Ovary (tissue), 9 donors: Measurements from ENCODE around the gene FAT1. TPM values are rescaled to one million over a fixed set of nuclear protein-coding genes. Genes with fewer than 3 reads are reported as not detected.

Experiments
- DNase-seq, 5 donors: peaks; one replicate each; pipeline ENCODE4 v3.0.0-alpha.2; 2019 to 2020
- H3K27ac ChIP-seq, 2 donors: fragments of 200-600 bp; one replicate each; pipeline versions ENCODE4 v1.5.1 to v1.8.0; 2019 to 2022
- H3K27me3 ChIP-seq: fragments of 200-600 bp; one replicate; pipeline ENCODE4 v1.8.0; 2022
- H3K36me3 ChIP-seq: fragments of 200-600 bp; sonication (generic); one replicate; pipeline ENCODE4 v1.5.1; 2019
- H3K4me1 ChIP-seq: one replicate; pipeline ENCODE4 v1.8.1; 2013; ENCODE audit warnings: mild to moderate bottlenecking, moderate library complexity; ENCODE audit not compliant: insufficient read depth
- H3K4me3 ChIP-seq: fragments of 200-600 bp; sonication (generic); one replicate; pipeline ENCODE4 v1.5.1; 2017
- H3K9me3 ChIP-seq, 2 donors: fragments of 200-600 bp in 1 of 2; sonication (generic) in 1 of 2; one replicate each; pipeline versions ENCODE4 v1.5.1 to v1.8.1; 2013 to 2019; ENCODE audit warnings: mild to moderate bottlenecking in 1 of 2, moderate library complexity in 1 of 2
- EP300 ChIP-seq: sonication (generic); formaldehyde crosslinking; IDR thresholded peaks from one replicate; pipeline ENCODE4 v1.6.1; 2017; ENCODE audit warnings: antibody characterized with exemption
- POLR2A ChIP-seq: fragments of 450-650 bp; IDR thresholded peaks from one replicate; pipeline ENCODE4 v1.6.1; 2017; ENCODE audit warnings: antibody characterized with exemption, mild to moderate bottlenecking, moderate library complexity
- WGBS, 3 donors: extraction: QIAGEN DNeasy Blood & Tissue Kit in 1 of 3; methylation state at CpG; one replicate each; pipeline versions ENCODE4 v1.1.5 to v1.1.7; 2013 to 2017; 5-methylcytosine and 5-hydroxymethylcytosine counted together
- intact Hi-C, 4 donors: fragments of 100-400 bp; cut with DNase I; formaldehyde crosslinking; loops; one replicate each; pipeline versions ENCODE4 v1.11.0 to v1.15.1; 2022 to 2023
- polyA plus RNA-seq, 2 donors: library from polyadenylated mRNA; stranded (reverse); fragments of 200-250 nt in 1 of 2; fragments of 350-450 nt in 1 of 2; fragmentation: Illumina TruSeq in 1 of 2; extraction: RNeasy Lipid Tissue Mini Kit (QIAGEN cat#74804) in 1 of 2; gene quantifications; one replicate each; pipeline ENCODE4 v1.2.3, GENCODE V29; 2013 to 2014
- total RNA-seq, 7 donors: library from RNA; depleted of rRNA in 2 of 7; stranded (reverse); fragments of >200 nt in 2 of 7; fragmentation: NEBNext Ultra II Directional in 3 of 7; extraction: Animal tissue kit (Norgen Biotek cat#: 25700) in 3 of 7; gene quantifications; one replicate each; pipeline versions ENCODE4 v1.1.0 to v1.2.4, GENCODE V29; 2016 to 2023
- TF ChIP-seq, protein P1 (sequence below), 3 donors: fragments of 450-650 bp in 2 of 3; fragments of 200-600 bp in 1 of 3; IDR thresholded peaks; one replicate each; pipeline versions ENCODE4 v1.5.1 to v1.8.0; 2016 to 2022; ENCODE audit warnings: antibody characterized with exemption in 3 of 3, mild to moderate bottlenecking in 1 of 3
- donor health status: DM: no; HTN: no; CAD: no; lungs with moderate emphysema.
- donor health status: DM: no; HTN: no; CAD: no.
- donor health status: Bipolar disorder and iron deficiency.
- donor health status: DM: yes; HTN: yes; CAD: no.
- donor health status: DM: no; HTN: no; CAD: no.
- donor health status: DM: yes; HTN: yes; CAD: no.

FAT1 gene
- total and polyA plus RNA-seq, 9 donors = 20.5 to 78.6 (median 46.6) TPM

DNA sequence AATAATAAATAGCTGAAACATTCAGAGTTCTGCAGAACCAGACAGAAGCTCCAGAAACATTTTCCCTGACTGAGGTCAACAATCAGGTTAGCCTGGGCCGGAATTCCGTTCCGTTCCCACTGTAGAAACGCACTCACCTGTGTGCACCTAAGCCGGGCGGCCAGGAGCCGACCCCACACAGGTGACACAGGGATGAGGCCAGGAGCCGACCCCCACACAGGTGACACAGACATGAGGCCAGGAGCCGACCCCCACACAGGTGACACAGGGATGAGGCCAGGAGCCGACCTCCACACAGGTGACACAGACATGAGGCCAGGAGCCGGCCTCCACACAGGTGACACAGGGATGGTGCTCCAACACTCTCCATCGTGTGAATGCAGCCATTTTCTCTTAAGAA lies 21.9 kb downstream of the FAT1 start:
- WGBS, 3 donors = 36 to 58% (median 39%) methylated on average over 12 of the region's 12 CpGs
- Histone ChIP-seq H3K36me3 (no peaks in the 10 kb centered on the region), H3K27ac (no peak overlapping the region), H3K27me3 (no peaks in the 10 kb centered on the region), H3K9me3 (no peaks in the 10 kb centered on the region), H3K4me1 (peaks cover 7% of the 10 kb centered on the region), H3K4me3 (no peak overlapping the region)
- intact Hi-C loops = no loop called here
- DNase-seq = no peak
- TF ChIP-seq EP300 = no peak
- TF ChIP-seq, protein P1, sequence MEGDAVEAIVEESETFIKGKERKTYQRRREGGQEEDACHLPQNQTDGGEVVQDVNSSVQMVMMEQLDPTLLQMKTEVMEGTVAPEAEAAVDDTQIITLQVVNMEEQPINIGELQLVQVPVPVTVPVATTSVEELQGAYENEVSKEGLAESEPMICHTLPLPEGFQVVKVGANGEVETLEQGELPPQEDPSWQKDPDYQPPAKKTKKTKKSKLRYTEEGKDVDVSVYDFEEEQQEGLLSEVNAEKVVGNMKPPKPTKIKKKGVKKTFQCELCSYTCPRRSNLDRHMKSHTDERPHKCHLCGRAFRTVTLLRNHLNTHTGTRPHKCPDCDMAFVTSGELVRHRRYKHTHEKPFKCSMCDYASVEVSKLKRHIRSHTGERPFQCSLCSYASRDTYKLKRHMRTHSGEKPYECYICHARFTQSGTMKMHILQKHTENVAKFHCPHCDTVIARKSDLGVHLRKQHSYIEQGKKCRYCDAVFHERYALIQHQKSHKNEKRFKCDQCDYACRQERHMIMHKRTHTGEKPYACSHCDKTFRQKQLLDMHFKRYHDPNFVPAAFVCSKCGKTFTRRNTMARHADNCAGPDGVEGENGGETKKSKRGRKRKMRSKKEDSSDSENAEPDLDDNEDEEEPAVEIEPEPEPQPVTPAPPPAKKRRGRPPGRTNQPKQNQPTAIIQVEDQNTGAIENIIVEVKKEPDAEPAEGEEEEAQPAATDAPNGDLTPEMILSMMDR (IDR thresholded peaks at IDR 0.05) = no peak
- no peak for TF ChIP-seq POLR2A

DNA sequence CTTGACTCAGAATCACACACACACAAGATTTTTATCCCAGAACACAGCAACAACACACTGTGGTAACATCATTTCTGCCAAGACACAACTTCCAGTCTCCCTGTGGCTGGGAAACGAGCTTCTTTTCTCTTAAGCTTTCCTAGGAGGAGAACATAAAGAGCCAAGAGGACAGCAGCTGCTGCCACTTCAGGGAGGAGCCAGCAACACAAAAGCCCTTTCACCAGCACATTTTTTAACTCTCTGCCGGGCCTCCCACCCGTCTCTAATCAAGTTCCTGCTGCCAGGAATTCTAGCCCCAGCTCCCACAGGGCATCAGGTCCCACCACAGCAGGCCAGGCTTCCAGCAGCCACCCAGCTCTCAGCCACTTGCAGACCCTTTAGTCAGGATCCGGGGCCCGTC lies 22.4 kb downstream of the FAT1 start:
- peak in 4 of 5 donors; percentile 25 to 62 (median 32) for DNase-seq
- peaks cover 7% of the 10 kb centered on the region for H3K4me1 ChIP-seq
- 3 to 8% (median 3%) methylated on average over 5 of the region's 5 CpGs for WGBS, 3 donors
- H3K36me3 ChIP-seq = no peaks in the 10 kb centered on the region
- H3K27ac ChIP-seq = peak overlapping the region in 1 of 2 donors; percentile 2
- H3K9me3 ChIP-seq = no peaks in the 10 kb centered on the region
- no peaks in the 10 kb centered on the region for H3K27me3 ChIP-seq
- intact Hi-C loops = no loop called here
- no peak overlapping the region for H3K4me3 ChIP-seq
- no peak for TF ChIP-seq EP300
- TF ChIP-seq POLR2A = no peak
- TF ChIP-seq, protein P1 (IDR thresholded peaks at IDR 0.05) = no peak

DNA sequence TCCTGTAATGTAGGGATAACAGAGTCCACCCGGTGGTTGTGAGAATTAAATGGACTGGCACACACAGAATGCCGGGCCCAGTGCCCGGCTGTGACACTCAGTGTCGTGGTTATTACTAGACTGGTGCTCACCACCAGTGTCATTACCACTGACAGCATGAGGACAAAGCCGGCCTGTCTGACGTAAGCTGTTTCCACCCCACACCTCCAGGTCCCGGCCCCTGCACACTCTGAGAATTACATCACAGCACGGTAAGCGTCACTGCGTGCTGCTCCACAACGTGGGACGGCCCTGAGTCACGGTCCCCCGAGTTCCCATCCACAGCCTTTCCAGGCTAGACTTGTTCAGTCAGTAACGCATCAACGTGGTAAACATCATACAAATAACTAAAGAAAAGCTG lies 22.9 kb downstream of the FAT1 start:
- TF ChIP-seq, protein P1 (IDR thresholded peaks at IDR 0.05) = no peak
- TF ChIP-seq EP300 (no peak), POLR2A (no peak)
- H3K4me1 ChIP-seq = peaks cover 7% of the 10 kb centered on the region
- no peak overlapping the region for H3K27ac ChIP-seq
- WGBS, 3 donors = 68 to 73% (median 71%) methylated on average over 16 of the region's 16 CpGs
- H3K9me3 ChIP-seq = no peaks in the 10 kb centered on the region
- intact Hi-C loops = no loop called here
- DNase-seq = peak in 2 of 5 donors; percentile 31 to 45
- H3K27me3 ChIP-seq = no peaks in the 10 kb centered on the region
- no peak overlapping the region for H3K4me3 ChIP-seq
- H3K36me3 ChIP-seq = no peaks in the 10 kb centered on the region

DNA sequence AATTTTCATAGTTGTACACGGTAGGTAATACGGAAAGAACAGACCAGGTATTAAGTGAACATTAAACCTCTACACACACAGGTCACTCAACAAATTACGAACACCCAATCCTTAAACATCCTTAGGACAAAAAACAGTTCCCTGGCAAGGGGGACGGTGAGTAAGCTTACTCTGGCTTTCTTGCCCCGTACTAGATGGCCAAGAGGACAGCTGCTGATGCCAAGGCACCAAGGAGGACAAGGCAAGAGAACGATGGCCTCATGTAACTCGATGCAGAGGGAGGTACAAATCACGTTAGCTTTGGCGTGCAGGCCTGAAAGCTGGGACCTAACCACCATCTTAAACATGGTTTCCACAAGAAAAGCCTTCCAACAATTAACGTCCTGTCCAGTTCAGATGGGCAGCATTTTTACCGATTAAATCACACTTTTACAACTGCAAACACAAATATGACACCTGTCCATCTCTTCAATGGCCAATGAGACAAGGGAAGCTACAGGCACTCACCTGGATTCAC lies 23.7 kb downstream of the FAT1 start:
- DNase-seq = no peak
- Histone ChIP-seq H3K27ac (no peak overlapping the region), H3K27me3 (no peaks in the 10 kb centered on the region), H3K9me3 (no peaks in the 10 kb centered on the region), H3K36me3 (no peaks in the 10 kb centered on the region), H3K4me1 (peaks cover 7% of the 10 kb centered on the region), H3K4me3 (no peak overlapping the region)
- intact Hi-C loops = no loop called here
- TF ChIP-seq POLR2A = no peak
- TF ChIP-seq, protein P1 (IDR thresholded peaks at IDR 0.05) = no peak
- TF ChIP-seq EP300 = no peak
- WGBS, 3 donors = 91 to 95% (median 91%) methylated on average over 11 of the region's 11 CpGs
